SK-N-MC (cell line): ENCODE results near the gene ITGB7.

Experiments used
- EZH2 ChIP-seq: fragments of 200-600 bp; sonication (generic); IDR thresholded peaks from one replicate; pipeline ENCODE4 v1.6.1; 2017; ENCODE audit warnings: antibody characterized with exemption
- POLR2AphosphoS5 ChIP-seq: IDR thresholded peaks from 2 replicates; pipeline ENCODE4 v1.6.1; 2012; ENCODE audit warnings: mild to moderate bottlenecking, low read depth, low read length, borderline replicate concordance

DNA sequence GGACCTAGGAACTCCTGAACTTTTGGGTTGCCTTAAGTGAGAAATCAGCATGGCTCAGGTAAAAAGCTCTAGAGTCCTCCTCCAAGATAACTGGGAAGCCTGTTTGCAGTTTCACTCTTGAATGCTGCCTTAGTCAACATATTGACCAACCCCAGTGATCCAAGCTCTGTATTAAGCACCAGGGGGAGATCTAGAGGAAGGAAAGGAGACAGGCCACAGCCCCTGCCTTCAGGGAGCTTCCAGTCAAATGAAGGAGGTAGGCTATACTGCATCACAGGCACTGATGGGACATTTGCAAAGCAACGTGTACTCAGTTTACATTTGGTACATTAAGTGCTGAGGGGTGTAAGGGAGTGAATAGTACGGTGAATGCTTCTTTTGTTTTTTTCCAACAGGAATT is 25.1 kb downstream of the ITGB7 start:
- no peak for TF ChIP-seq POLR2AphosphoS5
- TF ChIP-seq EZH2 = no peak
